WI38 (cell line): ENCODE results near the gene SST.
"Not testable (repeated sequence)": the region's sequence is repeated elsewhere in the genome, so short reads cannot be mapped to it uniquely, and the experiment has no call there.

Experiments used
- H3K4me3 ChIP-seq: 2 replicates; pipeline ENCODE4 v1.5.1; 2011; ENCODE audit warnings: low read depth, mild to moderate bottlenecking, control low read depth, low read length
- TF ChIP-seq, protein P1 (sequence below): IDR thresholded peaks from 2 replicates; pipeline ENCODE4 v1.5.1; 2012; ENCODE audit warnings: low read depth, mild to moderate bottlenecking, control low read depth, low read length

SST gene

GRCh38 chr3:187684444-187684843 lies 14.2 kb upstream of the SST start:
- no peak overlapping the region for H3K4me3 ChIP-seq
- TF ChIP-seq, protein P1, sequence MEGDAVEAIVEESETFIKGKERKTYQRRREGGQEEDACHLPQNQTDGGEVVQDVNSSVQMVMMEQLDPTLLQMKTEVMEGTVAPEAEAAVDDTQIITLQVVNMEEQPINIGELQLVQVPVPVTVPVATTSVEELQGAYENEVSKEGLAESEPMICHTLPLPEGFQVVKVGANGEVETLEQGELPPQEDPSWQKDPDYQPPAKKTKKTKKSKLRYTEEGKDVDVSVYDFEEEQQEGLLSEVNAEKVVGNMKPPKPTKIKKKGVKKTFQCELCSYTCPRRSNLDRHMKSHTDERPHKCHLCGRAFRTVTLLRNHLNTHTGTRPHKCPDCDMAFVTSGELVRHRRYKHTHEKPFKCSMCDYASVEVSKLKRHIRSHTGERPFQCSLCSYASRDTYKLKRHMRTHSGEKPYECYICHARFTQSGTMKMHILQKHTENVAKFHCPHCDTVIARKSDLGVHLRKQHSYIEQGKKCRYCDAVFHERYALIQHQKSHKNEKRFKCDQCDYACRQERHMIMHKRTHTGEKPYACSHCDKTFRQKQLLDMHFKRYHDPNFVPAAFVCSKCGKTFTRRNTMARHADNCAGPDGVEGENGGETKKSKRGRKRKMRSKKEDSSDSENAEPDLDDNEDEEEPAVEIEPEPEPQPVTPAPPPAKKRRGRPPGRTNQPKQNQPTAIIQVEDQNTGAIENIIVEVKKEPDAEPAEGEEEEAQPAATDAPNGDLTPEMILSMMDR: no peak

DNA sequence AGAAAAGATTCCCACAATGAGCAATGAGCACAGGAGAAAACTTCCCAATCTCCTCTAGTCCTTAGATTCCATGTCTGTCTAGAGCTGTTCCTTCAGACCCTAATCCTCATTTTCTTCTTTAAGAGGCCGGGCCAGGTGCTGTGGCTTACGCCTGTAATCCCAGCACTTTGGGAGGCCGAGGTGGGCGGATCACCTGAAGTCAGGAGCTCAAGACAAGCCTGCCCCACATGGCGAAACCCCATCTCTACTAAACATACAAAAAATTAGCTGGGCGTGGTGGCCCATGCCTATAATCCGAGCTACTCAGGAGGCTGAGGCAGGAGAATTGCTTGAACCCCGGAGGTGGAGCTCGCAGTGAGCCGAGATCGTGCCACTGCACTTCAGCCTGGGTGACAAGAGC lies 11.6 kb upstream of the SST start:
- H3K4me3 ChIP-seq: not testable (repeated sequence)

DNA sequence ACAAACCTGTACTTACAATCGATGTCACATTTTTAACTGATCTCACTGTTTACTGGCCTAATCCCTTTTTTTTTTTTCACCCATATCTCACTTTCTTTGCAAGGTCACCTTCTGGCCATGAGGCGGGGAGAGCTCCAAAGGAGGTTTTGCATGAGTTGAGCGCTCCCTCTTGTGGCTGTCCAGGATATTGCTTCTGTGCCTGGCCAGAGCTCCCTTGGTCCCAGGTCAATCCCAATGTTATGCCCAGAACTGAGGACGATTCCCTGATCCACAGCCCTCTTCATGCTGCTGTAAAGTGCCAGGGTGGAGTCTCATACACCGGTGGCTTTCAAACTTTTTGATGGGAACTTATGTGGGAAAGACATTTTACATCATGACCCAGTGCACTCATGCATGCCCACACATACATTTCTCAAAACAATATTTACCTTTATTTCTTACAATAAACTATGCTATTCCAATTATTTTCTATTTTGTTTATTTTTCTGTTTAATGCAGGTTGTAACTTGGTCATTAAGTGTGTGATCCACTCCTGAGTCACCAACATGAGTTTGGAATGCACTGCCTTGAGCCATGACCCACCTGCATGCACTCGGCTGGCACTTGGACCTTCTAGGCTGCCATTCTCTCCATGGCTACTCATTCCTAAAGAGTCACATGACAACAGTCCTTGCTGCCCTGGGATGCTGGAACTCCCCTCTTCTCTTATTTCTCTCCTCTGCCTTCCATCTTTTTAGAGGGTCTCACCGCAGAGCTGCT lies 9.6 kb upstream of the SST start:
- TF ChIP-seq, protein P1: peak; percentile 88
- no peak overlapping the region for H3K4me3 ChIP-seq

GRCh38 chr3:187678726-187679268 lies 8.6 kb upstream of the SST start:
- TF ChIP-seq, protein P1: peak; percentile 63
- H3K4me3 ChIP-seq: no peak overlapping the region

DNA sequence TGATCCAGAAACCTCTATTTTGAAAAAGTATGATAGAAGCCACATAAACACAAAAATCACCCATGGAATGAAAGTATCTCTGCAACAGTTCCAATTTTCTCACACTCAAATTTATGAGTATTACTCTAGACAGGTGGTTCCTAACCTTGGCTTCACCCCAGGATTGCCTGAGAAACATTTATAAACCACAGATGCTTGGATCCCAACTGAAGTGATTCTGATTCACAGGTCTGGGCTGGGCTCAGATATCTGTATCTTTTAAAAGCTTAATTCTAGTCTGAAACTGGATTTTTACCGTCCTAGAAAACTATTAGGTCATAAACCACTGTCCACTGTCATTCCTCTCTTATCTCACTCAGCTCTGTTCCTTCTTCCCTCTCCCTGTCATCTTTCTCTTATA lies 7.4 kb upstream of the SST start:
- TF ChIP-seq, protein P1: no peak

DNA sequence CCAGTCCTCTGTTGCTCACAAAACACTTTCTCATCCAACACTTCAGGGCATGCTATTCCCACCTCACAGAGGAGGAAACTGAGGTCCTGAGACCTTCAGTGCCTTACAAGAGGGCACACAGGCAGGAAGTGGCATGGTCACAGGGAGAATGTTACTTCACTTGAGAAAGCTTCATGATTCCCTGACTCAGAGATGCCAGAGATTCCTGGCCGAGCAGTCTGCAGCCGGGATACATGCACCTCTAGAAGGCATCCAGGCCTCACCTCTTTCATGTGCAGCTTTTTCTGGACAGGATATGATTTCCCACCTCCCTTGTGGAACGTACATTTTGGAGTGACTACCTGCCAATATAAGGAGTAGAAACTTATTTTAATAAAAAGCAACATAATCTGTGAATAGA lies 2.8 kb upstream of the SST start:
- TF ChIP-seq, protein P1: no peak
- no peak overlapping the region for H3K4me3 ChIP-seq

More for the DNA sequence above, 7.4 kb upstream of the SST start:
- H3K4me3 ChIP-seq: no peak overlapping the region

DNA sequence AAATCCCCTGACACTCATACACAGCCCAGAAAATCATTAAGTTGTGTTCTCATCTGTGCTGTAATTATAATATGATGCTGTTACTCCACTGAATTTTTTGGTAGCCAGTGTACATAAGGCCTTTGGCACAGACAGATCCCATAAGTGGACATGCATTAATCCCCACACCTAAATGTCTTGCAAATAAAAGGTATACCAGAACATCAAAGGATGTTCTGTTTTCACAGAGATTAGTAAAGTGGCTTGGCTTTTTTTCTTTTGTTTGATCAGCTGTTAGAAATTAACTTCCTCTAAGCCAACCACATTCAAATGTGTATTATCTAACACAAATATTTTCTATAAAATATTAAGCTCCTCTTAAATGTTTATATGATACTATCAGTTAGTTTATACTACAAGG lies 2.7 kb downstream of the SST start:
- H3K4me3 ChIP-seq: no peak overlapping the region
- TF ChIP-seq, protein P1: no peak
